PC-9 (cell line): Measurements from ENCODE around the gene CDH13. TPM values are rescaled to one million over a fixed set of nuclear protein-coding genes. Genes with fewer than 3 reads are reported as not detected.

Experiments
- BruUV-seq: library from RNA; stranded (reverse); fragments of 400-500 nt; replicated peaks from 2 replicates; lab custom pipeline; 2021; lab: Mats Ljungman, UMichigan
- CTCF ChIA-PET: fragments of 300-600 bp; sonication (Branson Sonifier 250); formaldehyde crosslinking; loops from one replicate; lab custom pipeline; 2022; ENCODE audit warnings: antibody characterized with exemption; lab: Charles Lee
- POLR2A ChIA-PET: fragments of 300-600 bp; sonication (Branson Sonifier 250); formaldehyde crosslinking; loops from one replicate; lab custom pipeline; 2022; ENCODE audit warnings: antibody characterized with exemption; ENCODE audit not compliant: unreplicated experiment; lab: Charles Lee
- DNase-seq, 2 experiments: peaks; one replicate each; pipeline versions ENCODE4 v3.0.0 to v3.0.0-alpha.2; 2015 to 2022; ENCODE audit warnings: mixed read lengths in 1 of 2
- H2AFZ ChIP-seq: fragments of 200-600 bp; sonication (generic); 2 replicates; pipeline ENCODE4 v1.8.1; 2017; ENCODE audit warnings: antibody characterized with exemption
- H3F3A ChIP-seq: fragments of 200-600 bp; sonication (generic); 2 replicates; pipeline ENCODE4 v1.8.1; 2017; ENCODE audit warnings: antibody characterized with exemption, mild to moderate bottlenecking, low read depth; ENCODE audit not compliant: insufficient read depth
- H3K27ac ChIP-seq: fragments of 200-600 bp; sonication (generic); 2 replicates; pipeline ENCODE4 v1.6.1; 2016; ENCODE audit warnings: mixed run types
- H3K27me3 ChIP-seq: fragments of 200-600 bp; sonication (generic); 2 replicates; pipeline ENCODE4 v1.6.1; 2016; ENCODE audit warnings: low read depth, mixed run types; ENCODE audit not compliant: insufficient read depth
- H3K36me3 ChIP-seq: fragments of 200-600 bp; sonication (generic); 2 replicates; pipeline ENCODE4 v1.6.1; 2016; ENCODE audit warnings: low read depth, mixed run types
- H3K4me1 ChIP-seq: fragments of 200-600 bp; sonication (generic); replicated peaks from 2 replicates; pipeline ENCODE4 v1.6.1; 2016; ENCODE audit warnings: mixed run types; ENCODE audit not compliant: insufficient read depth
- H3K4me2 ChIP-seq: fragments of 200-600 bp; sonication (generic); 2 replicates; pipeline ENCODE4 v1.6.1; 2017; ENCODE audit warnings: mixed run types
- H3K4me3 ChIP-seq: fragments of 200-600 bp; sonication (generic); 2 replicates; pipeline ENCODE4 v1.6.1; 2016; ENCODE audit warnings: mixed run types
- H3K79me2 ChIP-seq: fragments of 200-600 bp; sonication (generic); 2 replicates; pipeline ENCODE4 v1.6.1; 2017; ENCODE audit warnings: low read depth, mixed run types
- H3K9me2 ChIP-seq: fragments of 200-600 bp; sonication (generic); 2 replicates; pipeline ENCODE4 v1.8.1; 2017; ENCODE audit warnings: mild to moderate bottlenecking; ENCODE audit not compliant: insufficient read depth
- H3K9me3 ChIP-seq: fragments of 200-600 bp; sonication (generic); 2 replicates; pipeline ENCODE4 v1.8.1; 2016; ENCODE audit warnings: low read depth; ENCODE audit not compliant: insufficient read depth
- H4K20me1 ChIP-seq: fragments of 200-600 bp; sonication (generic); 2 replicates; pipeline ENCODE4 v1.8.1; 2017; ENCODE audit not compliant: insufficient read depth
- CTCF ChIP-seq: fragments of 200-600 bp; sonication (generic); conservative IDR thresholded peaks from 2 replicates; pipeline ENCODE4 v1.6.1; 2017; ENCODE audit warnings: mixed run types, antibody characterized with exemption, mild to moderate bottlenecking, moderate library complexity
- EZH2 ChIP-seq: fragments of 200-600 bp; sonication (generic); IDR thresholded peaks from 2 replicates; pipeline ENCODE4 v1.8.0; 2017; ENCODE audit warnings: antibody characterized with exemption, low read depth
- intact Hi-C: fragments of 100-400 bp; cut with micrococcal nuclease; formaldehyde crosslinking; loops from one replicate; pipeline ENCODE4 v1.10.0; 2022; ENCODE audit not compliant: unreplicated experiment
- total RNA-seq: library from RNA; stranded (reverse); gene quantifications from 2 replicates; pipeline ENCODE4 v1.2.3, GENCODE V29; 2021

CDH13 gene
- total RNA-seq, 1 experiment from 2014 or later, result 0.24 TPM

DNA sequence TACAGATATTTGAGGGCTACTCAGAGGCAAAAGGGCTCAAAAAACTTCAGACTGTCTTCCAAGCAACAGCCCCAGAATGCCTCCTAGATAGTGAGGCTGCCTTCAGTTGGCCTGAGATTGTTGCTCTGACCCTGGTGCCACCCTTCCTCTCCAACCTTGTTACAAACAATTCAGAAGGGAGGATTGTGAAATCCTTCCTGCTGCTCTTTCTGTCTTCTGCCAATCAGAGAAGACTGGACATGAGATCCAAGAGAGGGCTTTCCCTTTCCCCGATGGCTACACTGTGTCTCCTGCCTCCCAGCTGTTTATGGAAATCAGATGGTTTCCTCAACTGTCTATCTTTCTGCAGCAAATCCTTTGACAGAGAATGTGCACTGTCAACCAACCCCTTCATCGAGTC lies 419.9 kb downstream of the CDH13 start:
- Histone ChIP-seq H3K36me3 (no peaks in the 10 kb centered on the region), H3K9me2 (no peaks in the 10 kb centered on the region), H3K27ac (no peak overlapping the region), H3K79me2 (no peaks in the 10 kb centered on the region), H3K4me3 (no peak overlapping the region), H3K4me2 (no peak overlapping the region), H3K4me1 (no peaks in the 10 kb centered on the region), H4K20me1 (no peaks in the 10 kb centered on the region), H3K27me3 (no peaks in the 10 kb centered on the region), H3K9me3 (no peaks in the 10 kb centered on the region), H3F3A (no peaks in the 10 kb centered on the region), H2AFZ (no peak overlapping the region)
- ChIA-PET POLR2A (no interaction called here), CTCF (no interaction called here)
- TF ChIP-seq CTCF (no peak), EZH2 (no peak)
- intact Hi-C loops, result no loop called here
- no TSS peak for BruUV-seq
- no peak for DNase-seq

DNA sequence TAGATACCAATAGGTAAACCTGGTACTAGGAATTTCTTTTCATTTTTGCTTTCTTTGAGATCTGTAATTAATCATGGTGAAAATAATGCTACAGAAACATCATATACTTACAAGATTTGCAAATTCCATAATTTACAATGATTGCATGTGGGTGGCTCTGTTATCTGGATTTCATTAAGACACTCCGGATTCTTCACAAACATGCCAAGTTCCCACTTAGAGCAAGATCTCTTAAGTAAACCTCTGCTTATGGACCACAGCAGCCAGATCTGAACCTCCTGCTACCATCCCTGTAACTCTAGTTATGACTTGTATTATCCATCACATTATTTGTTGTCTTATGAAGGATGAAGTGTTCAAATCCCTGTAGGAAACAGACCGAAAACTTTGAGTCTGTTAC lies 424.7 kb downstream of the CDH13 start:
- no peak overlapping the region for H2AFZ ChIP-seq
- H3K4me1 ChIP-seq, result no peaks in the 10 kb centered on the region
- no peaks in the 10 kb centered on the region for H3F3A ChIP-seq
- no peaks in the 10 kb centered on the region for H3K27me3 ChIP-seq
- H3K4me2 ChIP-seq, result no peak overlapping the region
- no peak overlapping the region for H3K4me3 ChIP-seq
- no peaks in the 10 kb centered on the region for H3K9me3 ChIP-seq
- no peaks in the 10 kb centered on the region for H3K9me2 ChIP-seq
- no peak for DNase-seq
- H4K20me1 ChIP-seq, result no peaks in the 10 kb centered on the region
- no peaks in the 10 kb centered on the region for H3K36me3 ChIP-seq
- H3K27ac ChIP-seq, result no peak overlapping the region
- intact Hi-C loops, result no loop called here
- no TSS peak for BruUV-seq
- TF ChIP-seq EZH2 (no peak), CTCF (no peak)
- ChIA-PET POLR2A (no interaction called here), CTCF (no interaction called here)
- H3K79me2 ChIP-seq, result no peaks in the 10 kb centered on the region

DNA sequence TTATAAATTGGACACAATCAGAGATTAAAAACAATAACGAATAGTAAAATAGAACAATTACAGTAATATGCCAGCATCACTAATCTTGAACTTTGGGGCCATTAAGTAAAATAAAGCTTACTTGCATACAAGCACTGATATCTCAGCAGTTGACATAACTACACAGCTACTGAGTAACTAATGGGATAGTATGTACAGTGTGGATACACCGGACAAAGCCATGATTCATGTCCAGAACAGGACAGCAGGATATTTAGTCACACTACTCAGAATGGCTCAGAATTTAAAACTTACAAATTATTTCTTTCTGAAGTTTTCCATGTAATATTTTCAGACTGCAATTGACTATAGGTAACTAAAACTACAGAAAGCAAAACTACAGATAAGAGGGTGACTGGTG lies 427.5 kb downstream of the CDH13 start:
- ChIA-PET CTCF (no interaction called here), POLR2A (no interaction called here)
- Histone ChIP-seq H3K9me2 (no peaks in the 10 kb centered on the region), H3K4me3 (no peak overlapping the region), H3K27me3 (peaks cover 20% of the 10 kb centered on the region), H3K36me3 (no peaks in the 10 kb centered on the region), H2AFZ (no peak overlapping the region), H3F3A (no peaks in the 10 kb centered on the region), H3K4me1 (no peaks in the 10 kb centered on the region), H4K20me1 (no peaks in the 10 kb centered on the region), H3K79me2 (no peaks in the 10 kb centered on the region), H3K27ac (no peak overlapping the region), H3K9me3 (no peaks in the 10 kb centered on the region), H3K4me2 (no peak overlapping the region)
- TF ChIP-seq EZH2 (no peak), CTCF (no peak)
- no peak for DNase-seq
- intact Hi-C loops, result no loop called here
- no TSS peak for BruUV-seq
